CD14-positive monocyte (primary cell): Measurements from ENCODE around the gene PLK5. TPM values are rescaled to one million over a fixed set of nuclear protein-coding genes. Genes with fewer than 3 reads are reported as not detected.

Experiments
- DNase-seq, 3 donors: peaks; one replicate each; pipeline ENCODE4 v3.0.0-alpha.2; 2011 to 2022
- H2AFZ ChIP-seq: 2 replicates; pipeline ENCODE4 v1.6.0; 2012; ENCODE audit warnings: mild to moderate bottlenecking, low read depth, low read length, inconsistent platforms; ENCODE audit not compliant: insufficient read depth, poor library complexity, severe bottlenecking
- H3K27ac ChIP-seq, 2 donors: 1 replicate in 1 of 2; 2 replicates in 1 of 2; pipeline ENCODE4 v1.5.1; 2012 to 2013; ENCODE audit warnings: low read length in 2 of 2, control low read depth in 1 of 2, inconsistent platforms in 1 of 2, low read depth in 1 of 2, mild to moderate bottlenecking in 1 of 2
- H3K27me3 ChIP-seq, 2 donors: one replicate each; pipeline versions ENCODE4 v1.6.0 to v1.6.1; 2011 to 2013; ENCODE audit warnings: low read length in 2 of 2; ENCODE audit not compliant: control insufficient read depth in 2 of 2, insufficient read depth in 2 of 2
- H3K36me3 ChIP-seq, 2 donors: replicated peaks in 1 of 2; 1 replicate in 1 of 2; 2 replicates in 1 of 2; pipeline versions ENCODE4 v1.5.1 to v1.6.1; 2012 to 2013; ENCODE audit warnings: low read length in 2 of 2, control low read depth in 1 of 2, inconsistent platforms in 1 of 2, mild to moderate bottlenecking in 1 of 2; ENCODE audit not compliant: insufficient read depth in 2 of 2, control insufficient read depth in 1 of 2
- H3K4me1 ChIP-seq, 2 donors: 1 replicate in 1 of 2; 2 replicates in 1 of 2; pipeline versions ENCODE4 v1.5.1 to v1.6.1; 2012 to 2013; ENCODE audit warnings: low read length in 2 of 2, control low read depth in 1 of 2, inconsistent platforms in 1 of 2, mild to moderate bottlenecking in 1 of 2, moderate library complexity in 1 of 2; ENCODE audit not compliant: insufficient read depth in 2 of 2, control insufficient read depth in 1 of 2
- H3K4me2 ChIP-seq: replicated peaks from 2 replicates; pipeline ENCODE3; 2012; ENCODE audit warnings: low read length, moderate library complexity, mild to moderate bottlenecking; ENCODE audit not compliant: poor library complexity, severe bottlenecking; ENCODE audit errors: extremely low read depth
- H3K4me3 ChIP-seq, 3 experiments: fragments of 200-600 bp in 1 of 3; sonication (generic) in 1 of 3; replicated peaks in 1 of 3; 1 replicate in 2 of 3; 2 replicates in 1 of 3; pipeline ENCODE4 v1.5.1; 2011 to 2013; ENCODE audit warnings: low read length in 3 of 3, mild to moderate bottlenecking in 3 of 3, control low read depth in 2 of 3, low read depth in 2 of 3, inconsistent platforms in 1 of 3, moderate library complexity in 1 of 3
- H3K79me2 ChIP-seq: 2 replicates; pipeline ENCODE4 v1.6.0; 2012; ENCODE audit warnings: mild to moderate bottlenecking, control low read depth, inconsistent platforms, low read length, moderate library complexity; ENCODE audit not compliant: insufficient read depth
- H3K9ac ChIP-seq: 2 replicates; pipeline ENCODE4 v1.6.0; 2017; ENCODE audit warnings: low read length, mild to moderate bottlenecking; ENCODE audit not compliant: insufficient read depth, poor library complexity, severe bottlenecking
- H3K9me3 ChIP-seq, 2 donors: replicated peaks in 1 of 2; 1 replicate in 1 of 2; 2 replicates in 1 of 2; pipeline versions ENCODE4 v1.5.1 to v1.6.1; 2012 to 2013; ENCODE audit warnings: low read length in 2 of 2, control low read depth in 1 of 2; ENCODE audit not compliant: control insufficient read depth in 1 of 2, insufficient read depth in 1 of 2
- H4K20me1 ChIP-seq: 2 replicates; pipeline ENCODE4 v1.6.0; 2012; ENCODE audit warnings: mild to moderate bottlenecking, low read length, control low read depth, moderate library complexity; ENCODE audit not compliant: insufficient read depth
- H3K27ac Mint-ChIP-seq, 7 donors: one replicate each; pipeline ENCODE4 v1.8.0; 2020; ENCODE audit warnings: mild to moderate bottlenecking in 7 of 7, mixed read lengths in 7 of 7, moderate library complexity in 6 of 7, inconsistent platforms in 2 of 7
- H3K27me3 Mint-ChIP-seq, 3 donors: one replicate each; pipeline ENCODE4 v1.8.0; 2021 to 2022; ENCODE audit warnings: low read depth in 3 of 3, mild to moderate bottlenecking in 3 of 3, mixed read lengths in 3 of 3, moderate library complexity in 3 of 3, inconsistent platforms in 1 of 3
- H3K36me3 Mint-ChIP-seq, 2 donors: one replicate each; pipeline ENCODE4 v1.8.0; 2020; ENCODE audit warnings: mixed read lengths in 2 of 2, inconsistent platforms in 1 of 2, mild to moderate bottlenecking in 1 of 2
- H3K4me1 Mint-ChIP-seq: one replicate; pipeline ENCODE4 v1.8.0; 2020; ENCODE audit warnings: mild to moderate bottlenecking, mixed read lengths
- H3K4me3 Mint-ChIP-seq, 2 donors: one replicate each; pipeline ENCODE4 v1.8.0; 2020; ENCODE audit warnings: mild to moderate bottlenecking in 2 of 2, mixed read lengths in 2 of 2, moderate library complexity in 1 of 2
- H3K9me3 Mint-ChIP-seq, 7 donors: one replicate each; pipeline ENCODE4 v1.8.0; 2020 to 2022; ENCODE audit warnings: mixed read lengths in 7 of 7, mild to moderate bottlenecking in 6 of 7, moderate library complexity in 6 of 7, inconsistent platforms in 2 of 7
- CTCF ChIP-seq: fragments of 200-600 bp; IDR thresholded peaks from one replicate; pipeline ENCODE4 v1.8.0; 2022; ENCODE audit warnings: antibody characterized with exemption, mild to moderate bottlenecking
- WGBS: methylation state at CpG from one replicate; pipeline ENCODE4 v1.1.5; 2013; ENCODE audit warnings: missing lambda C conversion rate; ENCODE audit not compliant: insufficient coverage; 5-methylcytosine and 5-hydroxymethylcytosine counted together
- intact Hi-C, 2 donors: fragments of 100-400 bp; cut with micrococcal nuclease; formaldehyde crosslinking; loops; one replicate each; pipeline versions ENCODE4 v1.15.0 to v1.15.1; 2023
- polyA plus RNA-seq, 3 donors: library from polyadenylated mRNA; depleted of rRNA in 1 of 3; unstranded in 2 of 3; stranded (reverse) in 1 of 3; fragments of 300-500 nt in 2 of 3; fragments of >200 nt in 1 of 3; fragmentation: Illumina TruSeq in 2 of 3; gene quantifications; 1 replicate in 2 of 3; 2 replicates in 1 of 3; pipeline ENCODE4 v1.2.3, GENCODE V29; 2012 to 2021

The PLK5 gene
- polyA plus RNA-seq, 3 donors: not detected

GRCh38 chr19:1556390-1557070 lies 32.7 kb downstream of the PLK5 start:
- intact Hi-C loops: no loop called here
- Histone ChIP-seq H3K79me2 (no peaks in the 10 kb centered on the region), H3K4me1 (no peaks in the 10 kb centered on the region), H3K4me2 (no peak overlapping the region), H3K27me3 (no peaks in the 10 kb centered on the region), H3K36me3 (no peaks in the 10 kb centered on the region), H3K9ac (no peak overlapping the region), H4K20me1 (no peaks in the 10 kb centered on the region), H3K9me3 (no peaks in the 10 kb centered on the region), H3K27ac (no peak overlapping the region), H2AFZ (no peak overlapping the region), H3K4me3 (no peak overlapping the region)
- H3K4me3 Mint-ChIP-seq: no peak overlapping the region
- H3K36me3 Mint-ChIP-seq: no peaks in the 10 kb centered on the region
- no peaks in the 10 kb centered on the region for H3K4me1 Mint-ChIP-seq
- no peak for TF ChIP-seq CTCF
- peaks cover 0 to 7% (median 0%) of the 10 kb centered on the region in 7 donors for H3K9me3 Mint-ChIP-seq
- DNase-seq: no peak
- peaks cover 5 to 9% (median 8%) of the 10 kb centered on the region in 3 donors for H3K27me3 Mint-ChIP-seq
- 97% methylated on average over 59 of the region's 66 CpGs for WGBS
- H3K27ac Mint-ChIP-seq: no peak overlapping the region

- Mint-ChIP-seq H3K4me3 (no peak overlapping the region), H3K4me1 (no peaks in the 10 kb centered on the region), H3K27ac (peak overlapping the region in 1 of 7 donors; percentile 5), H3K27me3 (peaks cover 3 to 14% (median 6%) of the 10 kb centered on the region in 3 donors), H3K9me3 (peaks cover 0 to 7% (median 0%) of the 10 kb centered on the region in 7 donors), H3K36me3 (no peaks in the 10 kb centered on the region)
- no peaks in the 10 kb centered on the region for H3K4me1 ChIP-seq
- TF ChIP-seq CTCF: no peak
- H3K4me2 ChIP-seq: no peak overlapping the region
- intact Hi-C loops: no loop called here
- no peak overlapping the region for H3K9ac ChIP-seq
- no peaks in the 10 kb centered on the region for H4K20me1 ChIP-seq
- H3K4me3 ChIP-seq: no peak overlapping the region
- WGBS: 94% methylated on average over 8 of the region's 12 CpGs
- H3K9me3 ChIP-seq: no peaks in the 10 kb centered on the region
- no peaks in the 10 kb centered on the region for H3K36me3 ChIP-seq
- no peaks in the 10 kb centered on the region for H3K79me2 ChIP-seq
- no peak overlapping the region for H3K27ac ChIP-seq
- no peak overlapping the region for H2AFZ ChIP-seq
- no peak for DNase-seq
- no peaks in the 10 kb centered on the region for H3K27me3 ChIP-seq
Observed at GRCh38 chr19:1558552-1558951, 34.7 kb downstream of the PLK5 start.
